Right renal pelvis (tissue), 4 donors: ENCODE measurements around the gene TWIST2. TPM values are rescaled to one million over a fixed set of nuclear protein-coding genes. Genes with fewer than 3 reads are reported as not detected.

Source experiments
- DNase-seq, 4 donors: peaks; one replicate each; pipeline ENCODE4 v3.0.0-alpha.2; 2013; ENCODE audit warnings: low read depth in 4 of 4, low spot score in 3 of 4, missing footprints in 1 of 4
- polyA plus RNA-seq, 4 donors: library from polyadenylated mRNA; unstranded; fragments of 120-200 nt; gene quantifications; one replicate each; pipeline ENCODE4 v1.2.1, GENCODE V29; 2013; ENCODE audit not compliant: insufficient read length in 4 of 4

The TWIST2 gene
- polyA plus RNA-seq, 4 donors, result 4.2 to 8.5 (median 4.7) TPM

DNA sequence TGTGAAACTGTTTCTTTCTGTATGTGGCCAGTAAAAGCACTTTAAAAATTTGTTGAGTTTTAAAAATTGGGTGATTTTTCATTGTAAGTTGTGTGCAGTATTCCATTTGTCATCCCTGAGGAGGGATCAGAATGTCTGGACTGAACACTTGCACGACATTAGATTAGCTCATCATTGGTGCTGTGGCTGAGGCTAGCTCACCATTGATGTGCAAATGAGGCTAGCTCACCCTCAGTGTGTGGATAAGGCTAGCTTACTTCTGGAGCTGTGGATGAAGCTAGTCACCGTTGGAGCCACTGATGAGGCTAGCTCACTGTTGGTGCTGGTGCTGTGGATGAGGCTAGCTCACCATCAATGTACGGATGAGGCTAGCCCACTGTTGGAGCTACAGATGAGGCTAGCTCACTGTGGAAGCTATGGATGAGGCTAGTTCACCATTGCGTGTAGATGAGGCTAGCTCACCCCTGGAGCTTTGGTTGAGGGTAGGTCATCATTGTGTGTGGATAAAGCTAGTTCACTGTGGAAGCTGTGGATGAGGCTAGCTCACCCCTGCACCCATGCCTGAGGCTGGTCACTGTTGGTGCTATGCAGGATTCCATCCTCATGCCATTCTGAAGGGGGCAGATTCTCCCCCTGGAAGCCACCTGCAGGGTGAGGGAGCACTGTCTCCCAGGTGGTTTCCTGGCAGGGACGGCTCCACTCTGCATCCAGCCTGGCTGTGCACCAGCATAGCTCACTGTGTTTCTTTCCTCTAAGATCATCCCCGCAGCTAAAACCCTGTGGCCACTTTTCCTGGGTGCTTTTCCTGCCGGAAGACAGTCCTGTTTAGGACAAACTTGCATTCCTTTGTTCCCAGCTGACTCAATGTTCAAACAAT lies 101.1 kb downstream of the TWIST2 start:
- DNase-seq, result no peak

- DNase-seq, result no peak
These were observed 101.9 kb downstream of the TWIST2 start for GRCh38 chr2:238949710-238950345.

GRCh38 chr2:238950551-238950950 lies 102.7 kb downstream of the TWIST2 start:
- no peak for DNase-seq

GRCh38 chr2:238952261-238952919 lies 104.5 kb downstream of the TWIST2 start:
- DNase-seq, result no peak

DNA sequence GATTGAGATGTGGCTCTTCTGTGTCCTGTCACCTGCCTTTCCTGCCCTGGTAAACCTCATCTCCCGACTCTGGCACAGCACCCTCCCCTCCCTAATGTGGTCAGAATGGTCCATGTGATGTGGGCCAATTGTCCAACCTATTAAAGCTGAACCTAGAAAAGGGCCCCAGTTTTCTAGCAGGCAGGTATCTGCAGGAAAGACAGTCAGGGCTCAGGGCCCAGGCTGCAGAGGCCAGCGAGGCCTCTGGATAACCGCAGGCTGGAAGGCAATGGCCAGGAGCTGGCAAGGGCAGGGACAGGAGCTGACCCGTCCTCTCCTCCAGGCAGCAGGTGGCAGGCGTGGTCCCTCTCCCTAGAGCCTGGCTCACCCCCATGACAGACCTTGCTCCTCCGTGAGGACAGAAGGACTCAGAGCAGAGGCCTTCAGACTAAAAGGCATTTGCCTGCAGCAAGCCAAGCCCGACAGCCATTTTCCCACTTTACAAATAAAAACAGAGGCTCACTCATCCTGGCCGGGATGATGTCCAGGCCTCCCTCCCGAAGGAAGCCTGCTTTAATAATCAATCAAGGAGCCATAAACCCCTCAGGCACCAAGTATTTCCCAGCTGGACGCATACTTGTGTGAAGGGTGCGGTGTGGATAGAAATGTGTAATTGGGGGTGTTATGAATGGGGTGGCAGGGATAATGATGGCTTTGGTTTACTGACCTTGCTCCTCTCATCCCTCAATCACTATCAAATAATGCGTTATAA lies 107.1 kb downstream of the TWIST2 start:
- peak in 1 of 4 donors; percentile 51 for DNase-seq

- DNase-seq, result no peak
These were observed 108.0 kb downstream of the TWIST2 start for GRCh38 chr2:238955648-238956531.

DNA sequence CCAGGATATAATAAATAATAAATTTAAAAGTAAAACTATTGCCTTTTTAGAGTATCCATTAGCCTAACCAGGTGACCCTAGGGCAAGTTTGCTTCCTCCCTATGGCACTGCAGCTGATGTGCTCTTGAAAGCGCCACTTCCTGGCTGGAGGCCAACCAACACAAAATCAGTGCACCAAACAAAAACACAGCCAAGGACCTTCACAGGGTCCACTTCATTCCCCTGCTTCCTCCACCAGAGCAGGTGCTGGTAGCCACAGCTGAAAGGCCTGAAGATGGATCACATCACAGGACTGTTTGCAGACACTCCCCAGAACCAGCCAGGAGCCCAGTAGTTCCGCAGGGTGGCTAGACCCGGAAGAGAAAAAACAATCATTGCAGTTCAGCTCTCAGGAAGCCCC lies 108.8 kb downstream of the TWIST2 start:
- no peak for DNase-seq
